HG02885 (cell line): ENCODE data around the gene SFPQ.
A peak's percentile ranks its signal among the peaks of the same experiment; 100 is the strongest.
"Not testable (repeated sequence)": the region's sequence is repeated elsewhere in the genome, so short reads cannot be mapped to it uniquely, and the experiment has no call there.

Source experiments
- ATAC-seq: cut with Tn5 transposase; IDR thresholded peaks from one replicate; pipeline ENCODE4 v1.9.1; 2021; ENCODE audit warnings: mild to moderate bottlenecking; ENCODE audit not compliant: unreplicated experiment, poor library complexity

SFPQ gene

GRCh38 chr1:35192853-35193664 is at the start of gene SFPQ:
Gene SFPQ (minus strand): TSS chr1:35193145. CDS start chr1:35193049, 96 bp downstream.
- peak; percentile 90 for ATAC-seq

GRCh38 chr1:35236772-35237171 is 43.8 kb upstream of the SFPQ start:
- ATAC-seq, result not testable (repeated sequence)

- ATAC-seq, result no peak
Observed at GRCh38 chr1:35231287-35231686, 38.3 kb upstream of the SFPQ start.

GRCh38 chr1:35229587-35230360 is 36.8 kb upstream of the SFPQ start:
- ATAC-seq, result no peak

- no peak for ATAC-seq
Observed at GRCh38 chr1:35226546-35226945, 33.6 kb upstream of the SFPQ start.

- no peak for ATAC-seq
Observed at GRCh38 chr1:35223084-35223630, 30.2 kb upstream of the SFPQ start.

GRCh38 chr1:35222322-35223083 is 29.6 kb upstream of the SFPQ start:
- ATAC-seq, result no peak

GRCh38 chr1:35220976-35221375 is 28.0 kb upstream of the SFPQ start:
- ATAC-seq, result no peak

- no peak for ATAC-seq
Observed at GRCh38 chr1:35215346-35215745, 22.4 kb upstream of the SFPQ start.

GRCh38 chr1:35211120-35211414 is 18.1 kb upstream of the SFPQ start:
- no peak for ATAC-seq

GRCh38 chr1:35210321-35211119 is 17.6 kb upstream of the SFPQ start:
- ATAC-seq, result no peak

- no peak for ATAC-seq
Observed at GRCh38 chr1:35203295-35203694, 10.3 kb upstream of the SFPQ start.

- no peak for ATAC-seq
Observed at GRCh38 chr1:35202048-35202719, 9.2 kb upstream of the SFPQ start.

- no peak for ATAC-seq
Observed at GRCh38 chr1:35201631-35202030, 8.7 kb upstream of the SFPQ start.

- ATAC-seq, result peak; percentile 48
Observed at GRCh38 chr1:35192056-35192852, 691 bp downstream of the SFPQ start.

- no peak for ATAC-seq
Observed at GRCh38 chr1:35191429-35192055, 1.4 kb downstream of the SFPQ start.

GRCh38 chr1:35190784-35191183 is 2.2 kb downstream of the SFPQ start:
- ATAC-seq, result no peak
